ENCODE data around the gene SEPTIN8.

Gene SEPTIN8

GRCh38 chr5:132780577-132780976 is 3.5 kb upstream of the SEPTIN8 start:
- H3K4me2 ChIP-seq (ENCODE audit: low read length) = no peak overlapping the region
- no peaks in the 10 kb centered on the region for H3K9me3 ChIP-seq (ENCODE audit: insufficient read depth, low read length)
- TF ChIP-seq EZH2phosphoT487 (IDR thresholded peaks at IDR 0.05; ENCODE audit: low read depth) = no peak
- TF ChIP-seq CTCF (IDR thresholded peaks at IDR 0.05; ENCODE audit: low read depth, low read length) = no peak

GRCh38 chr5:132779961-132780360 is 2.9 kb upstream of the SEPTIN8 start:
- Histone ChIP-seq H2AFZ (ENCODE audit: low read depth, low read length) (no peak overlapping the region), H3K9me3 (ENCODE audit: insufficient read depth, low read length) (no peaks in the 10 kb centered on the region), H3K36me3 (replicated peaks; ENCODE audit: low read depth, low read length) (no peaks in the 10 kb centered on the region), H3K4me1 (ENCODE audit: low read length) (peaks cover under 1% of the 10 kb centered on the region), H3K27me3 (ENCODE audit: low read depth, low read length) (0 out of 2 replicates have a peak, but pooled peaks cover 5% of the 10 kb centered on the region), H3K27ac (ENCODE audit: low read length) (no peak overlapping the region), H3K4me3 (ENCODE audit: low read length) (no peak overlapping the region), H3K79me2 (ENCODE audit: low read length) (peaks cover 10% of the 10 kb centered on the region), H3K9ac (ENCODE audit: low read length) (no peak overlapping the region), H4K20me1 (ENCODE audit: insufficient read depth, low read length) (no peaks in the 10 kb centered on the region), H3K4me2 (ENCODE audit: low read length) (no peak overlapping the region)
- no peak for TF ChIP-seq EZH2phosphoT487 (IDR thresholded peaks at IDR 0.05; ENCODE audit: low read depth)
- TF ChIP-seq CTCF (IDR thresholded peaks at IDR 0.05; ENCODE audit: low read depth, low read length) = no peak

More at GRCh38 chr5:132780577-132780976, 3.5 kb upstream of the SEPTIN8 start:
- no peaks in the 10 kb centered on the region for H4K20me1 ChIP-seq (ENCODE audit: insufficient read depth, low read length)
- H2AFZ ChIP-seq (ENCODE audit: low read depth, low read length) = no peak overlapping the region
- peaks cover 4% of the 10 kb centered on the region for H3K79me2 ChIP-seq (ENCODE audit: low read length)
- no peak overlapping the region for H3K9ac ChIP-seq (ENCODE audit: low read length)
- H3K27ac ChIP-seq (ENCODE audit: low read length) = no peak overlapping the region
- H3K4me1 ChIP-seq (ENCODE audit: low read length) = peaks cover 7% of the 10 kb centered on the region
- 0 out of 2 replicates have a peak, but pooled peaks cover 5% of the 10 kb centered on the region for H3K27me3 ChIP-seq (ENCODE audit: low read depth, low read length)
- no peaks in the 10 kb centered on the region for H3K36me3 ChIP-seq (replicated peaks; ENCODE audit: low read depth, low read length)
- no peak overlapping the region for H3K4me3 ChIP-seq (ENCODE audit: low read length)

- H2AFZ ChIP-seq (ENCODE audit: low read depth, low read length) = no peak overlapping the region
- H3K36me3 ChIP-seq (replicated peaks; ENCODE audit: low read depth, low read length) = no peaks in the 10 kb centered on the region
- no peak overlapping the region for H3K9ac ChIP-seq (ENCODE audit: low read length)
- no peaks in the 10 kb centered on the region; the same call in 1 of the 2 replicates for H3K4me1 ChIP-seq (ENCODE audit: low read length)
- H4K20me1 ChIP-seq (ENCODE audit: insufficient read depth, low read length) = no peaks in the 10 kb centered on the region
- no peak overlapping the region for H3K27ac ChIP-seq (ENCODE audit: low read length)
- peaks cover 13% of the 10 kb centered on the region for H3K79me2 ChIP-seq (ENCODE audit: low read length)
- no peak for TF ChIP-seq EZH2phosphoT487 (IDR thresholded peaks at IDR 0.05; ENCODE audit: low read depth)
- no peak for TF ChIP-seq CTCF (IDR thresholded peaks at IDR 0.05; ENCODE audit: low read depth, low read length)
- no peak overlapping the region for H3K4me2 ChIP-seq (ENCODE audit: low read length)
- H3K9me3 ChIP-seq (ENCODE audit: insufficient read depth, low read length) = no peaks in the 10 kb centered on the region
- H3K27me3 ChIP-seq (ENCODE audit: low read depth, low read length) = 0 out of 2 replicates have a peak, but pooled peaks cover 5% of the 10 kb centered on the region
- H3K4me3 ChIP-seq (ENCODE audit: low read length) = no peak overlapping the region
Measured at GRCh38 chr5:132778856-132779255, 1.8 kb upstream of the SEPTIN8 start.

GRCh38 chr5:132778129-132778528 is 1.1 kb upstream of the SEPTIN8 start:
- no peaks in the 10 kb centered on the region for H3K36me3 ChIP-seq (replicated peaks; ENCODE audit: low read depth, low read length)
- no peaks in the 10 kb centered on the region for H4K20me1 ChIP-seq (ENCODE audit: insufficient read depth, low read length)
- TF ChIP-seq CTCF (IDR thresholded peaks at IDR 0.05; ENCODE audit: low read depth, low read length) (no peak), EZH2phosphoT487 (IDR thresholded peaks at IDR 0.05; ENCODE audit: low read depth) (no peak)
- no peak overlapping the region for H3K4me3 ChIP-seq (ENCODE audit: low read length)
- no peak overlapping the region for H3K4me2 ChIP-seq (ENCODE audit: low read length)
- H3K27me3 ChIP-seq (ENCODE audit: low read depth, low read length) = 0 out of 2 replicates have a peak, but pooled peaks cover 5% of the 10 kb centered on the region
- H2AFZ ChIP-seq (ENCODE audit: low read depth, low read length) = no peak overlapping the region
- no peaks in the 10 kb centered on the region; the same call in 1 of the 2 replicates for H3K4me1 ChIP-seq (ENCODE audit: low read length)
- H3K79me2 ChIP-seq (ENCODE audit: low read length) = peaks cover 13% of the 10 kb centered on the region
- H3K9me3 ChIP-seq (ENCODE audit: insufficient read depth, low read length) = no peaks in the 10 kb centered on the region
- H3K9ac ChIP-seq (ENCODE audit: low read length) = no peak overlapping the region
- H3K27ac ChIP-seq (ENCODE audit: low read length) = no peak overlapping the region
